Measurements from ENCODE around the gene RDH14. TPM values are rescaled to one million over a fixed set of nuclear protein-coding genes. Genes with fewer than 3 reads are reported as not detected.
A peak's percentile ranks its signal among the peaks of the same experiment; 100 is the strongest.

RDH14 gene
- total RNA-seq (2014; rRNA removed): 30.9 and 43.4 TPM in 2 replicates
- percentile 87 among the genes with signal in this experiment for Bru-seq, nascent RNA
- percentile 93 among the genes with signal in this experiment for BruChase-seq, experiment 1, labeled RNA remaining after a 6-hour chase
- BruChase-seq, experiment 2, labeled RNA remaining after a 2-hour chase: percentile 98 among the genes with signal in this experiment
- long read RNA-seq, transcript RDH14-201 (2 exons, 1,587 nt): major isoform, 96 of 102 reads
- long read RNA-seq, partial matches to known transcripts: 0 of 102 reads
- long read RNA-seq, other reads (novel, unspliced or antisense): 5 of 102 reads

- H3K9me3 ChIP-seq (ENCODE audit: low read length): 0 out of 2 replicates have a peak, but pooled peaks cover 14% of the 10 kb centered on the region
- intact Hi-C loops (cut with micrococcal nuclease): loop anchor here (1.0 kb wide), 1 partner anchor 9 kb away; no protein-coding TSS in a partner anchor
- peak within 1 kb of the TSS; percentile 94 for H3K4me2 ChIP-seq (ENCODE audit: low read length)
- peak within 1 kb of the TSS; percentile 95 for H3K9ac ChIP-seq (ENCODE audit: low read length)
- H3K27ac ChIP-seq (ENCODE audit: low read length): peak within 1 kb of the TSS; percentile 48
- H3K4me3 ChIP-seq (ENCODE audit: low read length): peak within 1 kb of the TSS; percentile 95
- no peaks in the 10 kb centered on the region for H3K27me3 ChIP-seq (ENCODE audit: low read length)
- ChIA-PET CTCF (interaction anchor here (0.6 kb wide), 2 partner anchors 14 to 40 kb away, joined by 3 read pairs; no protein-coding TSS in a partner anchor), POLR2A (ENCODE audit: unreplicated experiment) (no interaction called here)
- peaks cover 27% of the 10 kb centered on the region for H3K36me3 ChIP-seq (ENCODE audit: low read depth, low read length)
- DNase-seq (peak; percentile 84), ATAC-seq (peak; percentile 92)
- peaks cover 59% of the 10 kb centered on the region for H3K79me2 ChIP-seq (ENCODE audit: low read length)
- no peaks in the 10 kb centered on the region for H4K20me1 ChIP-seq (ENCODE audit: low read length)
- no peaks in the 10 kb centered on the region for H3K9me2 ChIP-seq (replicated peaks; ENCODE audit: low read length)
- peak within 1 kb of the TSS; percentile 99 for H2AFZ ChIP-seq (ENCODE audit: low read length)
- no TSS peak for BruUV-seq (replicated peaks)
- TF ChIP-seq EZH2 (IDR thresholded peaks at IDR 0.05; ENCODE audit: low read length, unreplicated experiment) (no peak), CTCF (conservative IDR thresholded peaks at IDR 0.05; ENCODE audit: low read depth, low read length) (no peak), EZH2phosphoT487 (IDR thresholded peaks at IDR 0.05; ENCODE audit: borderline replicate concordance, low read length) (no peak)
- H3K4me1 ChIP-seq (ENCODE audit: insufficient read depth, low read length): peaks cover 17% of the 10 kb centered on the region
- no peaks in the 10 kb centered on the region for H3F3A ChIP-seq (ENCODE audit: low read length, unreplicated experiment)
Observed at GRCh38 chr2:18560031-18560796, at the start of gene RDH14. TSS of gene RDH14 (minus strand) at chr2:18560653. CDS start at chr2:18560572, 81 bp downstream.

GRCh38 chr2:18610090-18610489 is 49.6 kb upstream of the RDH14 start:
- ChIA-PET CTCF (interaction anchor here (0.6 kb wide), 1 partner anchor 173 kb away, joined by 3 read pairs; no protein-coding TSS in a partner anchor), POLR2A (ENCODE audit: unreplicated experiment) (no interaction called here)
- ATAC-seq (no peak), DNase-seq (no peak)
- Histone ChIP-seq H3K9me3 (ENCODE audit: low read length) (no peaks in the 10 kb centered on the region), H3K9me2 (replicated peaks; ENCODE audit: low read length) (no peaks in the 10 kb centered on the region), H3K9ac (ENCODE audit: low read length) (no peak overlapping the region), H3K27ac (ENCODE audit: low read length) (no peak overlapping the region), H3K79me2 (ENCODE audit: low read length) (no peaks in the 10 kb centered on the region), H3K4me2 (ENCODE audit: low read length) (no peak overlapping the region), H2AFZ (ENCODE audit: low read length) (no peak overlapping the region), H3K4me1 (ENCODE audit: insufficient read depth, low read length) (peaks cover 6% of the 10 kb centered on the region; the same call in 1 of the 2 replicates), H3F3A (ENCODE audit: low read length, unreplicated experiment) (no peaks in the 10 kb centered on the region), H3K27me3 (ENCODE audit: low read length) (no peaks in the 10 kb centered on the region), H3K36me3 (ENCODE audit: low read depth, low read length) (no peaks in the 10 kb centered on the region), H3K4me3 (ENCODE audit: low read length) (no peak overlapping the region), H4K20me1 (ENCODE audit: low read length) (no peaks in the 10 kb centered on the region)
- intact Hi-C loops (cut with micrococcal nuclease): loop anchor here (5.0 kb wide), 1 partner anchor 88 kb away; no protein-coding TSS in a partner anchor
- TF ChIP-seq CTCF (conservative IDR thresholded peaks at IDR 0.05; ENCODE audit: low read depth, low read length) (no peak), EZH2 (IDR thresholded peaks at IDR 0.05; ENCODE audit: low read length, unreplicated experiment) (no peak), EZH2phosphoT487 (IDR thresholded peaks at IDR 0.05; ENCODE audit: borderline replicate concordance, low read length) (no peak)
- BruUV-seq (replicated peaks): no TSS peak

Data from PC-3 (cell line).